Right cardiac atrium (tissue), 5 donors: Measurements from ENCODE around the gene KCNQ1. TPM values are rescaled to one million over a fixed set of nuclear protein-coding genes. Genes with fewer than 3 reads are reported as not detected.
A peak's percentile ranks its signal among the peaks of the same experiment; 100 is the strongest.

Experiments used
- ATAC-seq, 2 donors: fragments of 200-7000 bp; cut with Tn5 transposase; one replicate each; pipeline versions ENCODE4 v1.8.0 to v1.9.1; 2020; ENCODE audit warnings: moderate library complexity in 2 of 2, mild to moderate bottlenecking in 1 of 2
- DNase-seq, 3 donors: peaks; one replicate each; pipeline ENCODE4 v3.0.0-alpha.2; 2020
- H3K27ac ChIP-seq: one replicate; pipeline ENCODE4 v1.5.1; 2013; ENCODE audit warnings: mild to moderate bottlenecking, low read length, control low read depth, moderate library complexity
- H3K27me3 ChIP-seq: one replicate; pipeline ENCODE4 v1.6.1; 2013; ENCODE audit not compliant: control insufficient read depth, insufficient read depth
- H3K4me1 ChIP-seq: one replicate; pipeline ENCODE4 v1.6.1; 2013; ENCODE audit warnings: low read length; ENCODE audit not compliant: control insufficient read depth, insufficient read depth
- H3K4me3 ChIP-seq: one replicate; pipeline ENCODE4 v1.5.1; 2013; ENCODE audit warnings: low read length, control low read depth
- H3K9me3 ChIP-seq: one replicate; pipeline ENCODE4 v1.6.1; 2013; ENCODE audit warnings: low read length; ENCODE audit not compliant: control insufficient read depth
- WGBS: extraction: QIAGEN DNeasy Blood & Tissue Kit; methylation state at CpG from one replicate; pipeline ENCODE4 v1.1.7; 2013; 5-methylcytosine and 5-hydroxymethylcytosine counted together
- intact Hi-C, 4 donors: fragments of 100-400 bp; cut with DNase I; formaldehyde crosslinking; loops; one replicate each; pipeline versions ENCODE4 v1.11.0 to v1.14.0; 2022 to 2023
- polyA plus RNA-seq: library from polyadenylated mRNA; stranded (reverse); fragments of 200-250 nt; gene quantifications from one replicate; pipeline ENCODE4 v1.2.3, GENCODE V29; 2013
- total RNA-seq, 4 donors: library from RNA; stranded (reverse); fragmentation: NEBNext Ultra II Directional; extraction: Animal tissue kit (Norgen Biotek cat#: 25700); gene quantifications; one replicate each; pipeline ENCODE4 v1.2.1, GENCODE V29; 2021
- donor health status: healthy with polysubstance abuse.
- donor health status: DM: no; HTN: yes; CAD: no.
- donor health status: DM: no; HTN: no; CAD: no.
- donor health status: DM: no; HTN: yes; CAD: no; lungs with severe emphysema.
- donor health status: DM: yes; HTN: yes; CAD: no.

The KCNQ1 gene
- total and polyA plus RNA-seq, 5 donors = 36.4 to 46.8 (median 37.7) TPM

DNA sequence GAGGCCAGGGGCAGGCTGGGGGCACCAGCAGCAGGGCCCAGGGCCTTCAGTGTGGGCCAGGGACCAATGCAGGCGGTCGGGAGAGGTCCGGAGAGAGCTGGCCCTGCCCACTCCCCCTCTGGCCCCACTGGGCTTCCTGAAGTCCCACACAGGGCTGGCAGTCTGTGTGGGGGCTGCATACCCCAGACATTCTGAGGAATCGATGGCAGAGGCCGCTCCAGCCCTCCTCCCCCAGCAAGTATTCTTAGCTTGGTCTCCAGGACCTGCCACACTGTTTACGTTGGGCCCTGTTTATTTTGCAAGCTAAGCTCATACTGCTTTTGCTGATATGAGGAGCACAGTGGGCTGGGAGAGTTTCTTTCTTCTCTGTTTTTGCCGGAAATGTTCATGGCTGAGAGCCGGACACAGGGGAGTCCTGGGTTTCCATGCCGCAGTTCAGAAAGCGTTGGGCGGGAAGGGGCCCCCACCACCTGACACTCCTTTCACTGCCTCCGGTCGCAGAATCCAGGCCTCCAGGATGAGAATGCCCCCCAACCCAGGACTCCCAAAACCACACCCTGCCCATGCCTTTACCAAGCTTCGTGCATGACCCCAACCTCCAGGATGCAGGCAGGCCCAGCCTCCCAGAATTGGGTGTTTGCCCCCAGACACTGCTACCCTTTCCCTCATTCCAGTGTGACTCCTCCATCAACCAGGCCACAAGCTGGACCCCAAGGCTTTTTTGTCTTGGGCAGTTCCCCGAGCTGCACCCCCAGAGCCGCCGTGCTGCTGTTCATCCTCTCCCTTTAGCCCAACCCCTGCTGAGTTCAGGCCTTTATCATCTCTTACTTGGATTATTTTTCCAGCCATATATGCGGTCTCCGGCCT is 336.8 kb downstream of the KCNQ1 start:
- peak in 1 of 2 donors; percentile 3 for ATAC-seq
- Histone ChIP-seq H3K27me3 (no peaks in the 10 kb centered on the region), H3K4me1 (peaks cover 19% of the 10 kb centered on the region), H3K4me3 (no peak overlapping the region), H3K27ac (peak overlapping the region; percentile 75), H3K9me3 (no peaks in the 10 kb centered on the region)
- intact Hi-C loops = no loop called here
- WGBS = 67% methylated on average over 19 of the region's 19 CpGs
- DNase-seq = peak in 1 of 3 donors; percentile 51

DNA sequence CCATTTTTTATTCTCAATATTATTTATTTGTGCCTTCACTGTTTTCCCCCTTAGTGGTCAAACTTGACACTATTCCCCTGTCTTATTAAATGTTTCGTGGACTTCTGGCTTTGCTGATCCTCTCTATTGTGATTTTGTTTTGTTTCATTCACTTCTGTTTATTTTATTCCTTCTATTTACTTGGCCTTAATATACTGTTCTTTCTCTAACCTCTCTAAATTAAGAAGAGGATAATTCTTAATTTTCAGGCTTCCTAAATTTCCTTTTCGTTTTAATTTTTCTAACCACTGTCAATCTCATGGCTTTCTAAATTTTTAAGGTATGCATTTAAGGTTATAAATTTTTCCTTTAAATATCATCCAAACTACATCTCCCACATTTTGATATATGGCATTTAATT is 338.0 kb downstream of the KCNQ1 start:
- no peak overlapping the region for H3K27ac ChIP-seq
- no peaks in the 10 kb centered on the region for H3K9me3 ChIP-seq
- intact Hi-C loops = no loop called here
- no peak for DNase-seq
- no peak for ATAC-seq
- H3K4me3 ChIP-seq = no peak overlapping the region
- H3K4me1 ChIP-seq = peaks cover 19% of the 10 kb centered on the region
- 95% methylated on average over 2 of the region's 2 CpGs for WGBS
- no peaks in the 10 kb centered on the region for H3K27me3 ChIP-seq

DNA sequence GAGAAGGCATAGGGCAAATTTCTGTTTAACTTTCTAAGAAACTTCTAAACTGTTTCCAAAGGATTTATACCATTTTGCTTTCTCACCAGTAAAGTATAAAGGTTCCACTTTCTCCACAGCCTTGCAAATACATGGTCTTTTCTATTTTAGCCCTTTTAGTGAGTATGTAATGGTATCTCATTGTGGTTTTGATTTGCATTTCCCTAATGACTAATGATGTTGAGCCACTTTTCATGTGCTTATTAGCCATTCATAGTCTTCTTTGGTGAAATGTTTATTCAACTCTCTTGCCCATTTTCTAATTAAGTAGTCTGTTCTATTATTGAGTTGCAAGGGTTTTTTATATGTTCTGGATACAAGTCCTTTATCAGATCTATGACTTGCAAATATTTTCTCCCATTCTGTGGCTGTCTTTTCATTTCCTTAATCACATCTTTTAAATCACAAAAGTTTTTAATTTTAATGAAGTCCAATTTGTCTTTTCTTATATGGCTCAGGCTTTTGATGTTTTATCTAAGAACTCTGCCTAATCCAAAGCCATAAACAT is 338.8 kb downstream of the KCNQ1 start:
- Histone ChIP-seq H3K27me3 (no peaks in the 10 kb centered on the region), H3K4me3 (no peak overlapping the region), H3K9me3 (no peaks in the 10 kb centered on the region), H3K27ac (no peak overlapping the region), H3K4me1 (peaks cover 16% of the 10 kb centered on the region)
- intact Hi-C loops = no loop called here
- no peak for DNase-seq
- no peak for ATAC-seq

DNA sequence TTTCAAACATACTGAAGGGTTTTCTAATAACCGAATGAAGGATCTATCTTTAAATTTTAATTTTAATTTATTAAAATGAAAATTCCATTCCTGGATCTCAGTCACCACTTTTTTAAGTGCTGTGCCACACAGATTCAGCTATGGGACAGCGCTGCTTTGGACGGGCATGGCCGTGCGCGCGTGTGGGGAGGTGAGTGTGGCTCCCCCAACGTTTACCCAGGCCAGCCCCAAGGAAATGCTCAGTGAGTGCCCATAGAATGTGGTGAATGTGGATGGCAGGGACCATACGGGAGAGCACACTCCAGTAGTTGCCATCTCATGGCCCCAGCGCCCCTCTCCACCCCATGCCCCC is 343.0 kb downstream of the KCNQ1 start:
- peak in 1 of 3 donors; percentile 14 for DNase-seq
- no peaks in the 10 kb centered on the region for H3K4me1 ChIP-seq
- no peaks in the 10 kb centered on the region for H3K27me3 ChIP-seq
- H3K9me3 ChIP-seq = no peaks in the 10 kb centered on the region
- WGBS = 90% methylated on average over 10 of the region's 10 CpGs
- no peak overlapping the region for H3K27ac ChIP-seq
- intact Hi-C loops = no loop called here
- ATAC-seq = no peak
- no peak overlapping the region for H3K4me3 ChIP-seq

DNA sequence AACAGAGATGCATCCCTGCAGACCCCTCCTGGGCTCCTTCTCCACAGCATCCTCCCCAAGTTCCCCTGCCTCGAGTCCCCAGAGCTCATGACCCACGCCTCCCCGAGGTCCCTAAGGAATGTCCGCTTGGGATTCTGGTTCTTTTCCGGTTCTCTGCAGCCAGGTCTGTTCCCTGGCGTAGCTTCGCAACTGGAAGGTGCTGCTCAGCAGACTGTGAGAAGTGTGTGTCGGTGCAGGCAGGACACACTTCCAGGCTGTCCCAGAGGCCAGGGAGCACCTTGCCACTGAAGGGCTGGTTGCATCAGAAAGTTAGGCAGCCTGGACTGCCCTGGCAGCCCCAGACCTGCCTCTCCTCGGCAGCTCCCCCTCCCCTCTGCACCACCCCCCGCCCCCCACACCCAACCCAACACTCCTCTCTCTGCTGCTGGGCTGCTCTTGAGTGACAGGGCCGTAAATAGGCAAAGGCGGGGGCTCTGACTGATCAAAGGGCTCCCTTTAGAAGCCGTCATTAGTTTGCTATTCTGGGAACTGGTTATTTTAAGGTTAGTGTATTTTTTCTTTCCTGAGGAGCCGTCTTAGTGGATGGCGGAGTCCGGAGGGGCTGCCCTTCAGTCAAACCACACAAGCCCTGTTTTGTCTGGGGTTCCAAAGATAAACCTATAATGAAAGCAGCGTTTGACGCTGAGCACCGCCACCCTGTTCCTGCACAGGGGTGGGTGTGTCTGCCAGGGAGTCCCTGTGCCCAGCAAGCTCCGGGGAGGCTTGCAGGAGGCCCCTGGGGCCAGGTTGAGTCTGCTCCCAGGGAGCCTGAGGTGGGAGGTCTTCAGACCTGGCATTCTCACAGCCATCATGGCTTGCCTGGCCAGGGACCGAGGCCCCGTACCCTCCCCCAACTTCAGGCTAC is 343.6 kb downstream of the KCNQ1 start:
- no peak overlapping the region for H3K27ac ChIP-seq
- intact Hi-C loops = no loop called here

DNA sequence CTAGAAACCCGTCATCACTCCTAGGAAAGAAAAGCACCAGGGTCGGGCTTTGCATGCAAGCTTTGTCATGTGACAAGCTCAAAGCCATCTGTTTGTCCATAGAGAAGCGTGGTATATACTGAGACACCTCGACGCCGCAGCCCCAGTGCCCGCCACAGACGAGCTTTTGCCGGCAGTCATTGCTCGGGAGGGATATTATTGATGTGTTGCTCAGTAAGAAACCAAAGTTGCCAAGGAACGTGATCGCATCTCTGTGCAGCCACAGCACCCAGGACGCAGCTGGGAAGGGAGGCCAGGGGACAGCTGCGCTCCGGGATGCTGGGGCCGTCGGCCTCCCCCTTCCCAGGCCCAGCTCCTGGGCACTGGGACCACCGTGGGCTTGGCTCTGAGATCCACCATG is 344.5 kb downstream of the KCNQ1 start:
- DNase-seq = peak in 2 of 3 donors; percentile 2 to 19
- H3K4me1 ChIP-seq = no peaks in the 10 kb centered on the region
- intact Hi-C loops = no loop called here
- no peak for ATAC-seq
- no peak overlapping the region for H3K4me3 ChIP-seq
- H3K27ac ChIP-seq = no peak overlapping the region
- no peaks in the 10 kb centered on the region for H3K27me3 ChIP-seq
- WGBS = 86% methylated on average over 18 of the region's 18 CpGs
- H3K9me3 ChIP-seq = no peaks in the 10 kb centered on the region

More for the DNA sequence above, 343.6 kb downstream of the KCNQ1 start:
- no peak overlapping the region for H3K4me3 ChIP-seq
- ATAC-seq (peak; percentile 30), DNase-seq (peak in 2 of 3 donors; percentile 12 to 37)
- H3K4me1 ChIP-seq = no peaks in the 10 kb centered on the region
- 57% methylated on average over 22 of the region's 22 CpGs for WGBS
- H3K27me3 ChIP-seq = no peaks in the 10 kb centered on the region
- no peaks in the 10 kb centered on the region for H3K9me3 ChIP-seq

DNA sequence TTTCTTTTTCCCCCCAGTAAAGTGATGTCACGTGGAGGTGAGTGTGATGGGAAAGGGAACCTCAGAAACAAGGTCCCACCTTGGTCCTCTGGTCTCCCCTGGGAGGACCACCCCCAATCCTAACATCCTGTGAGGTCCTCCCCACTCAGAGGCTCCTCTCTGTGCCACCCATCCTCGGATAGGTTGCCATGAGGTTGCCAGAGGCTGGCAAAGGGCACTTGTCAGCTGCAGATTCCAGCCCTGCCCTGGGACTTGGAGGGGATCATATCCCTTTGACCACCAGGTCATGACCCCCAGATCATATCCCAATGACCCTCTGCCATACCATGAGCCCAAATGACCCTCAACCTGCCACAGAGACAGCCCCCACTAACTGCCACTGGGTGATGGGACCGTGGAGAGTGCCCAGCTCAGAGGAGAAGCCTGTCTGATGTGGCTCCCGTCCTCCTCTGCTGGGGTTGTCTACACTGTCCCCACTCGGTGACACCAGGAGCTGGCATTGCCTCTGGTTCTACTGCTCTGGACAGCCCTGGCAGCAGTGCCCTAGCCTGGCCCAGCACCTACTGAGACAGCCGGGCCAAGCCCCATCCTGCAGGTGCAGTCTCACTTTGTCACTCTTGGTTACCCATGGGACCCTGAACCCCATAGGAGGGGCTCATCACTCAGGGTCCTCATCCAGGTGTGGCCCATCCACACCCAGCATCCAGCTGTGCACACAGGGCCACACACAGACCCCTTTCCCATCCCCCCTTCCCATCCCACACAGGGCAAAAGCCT is 345.2 kb downstream of the KCNQ1 start:
- Histone ChIP-seq H3K27ac (no peak overlapping the region), H3K9me3 (no peaks in the 10 kb centered on the region), H3K27me3 (no peaks in the 10 kb centered on the region), H3K4me3 (no peak overlapping the region), H3K4me1 (no peaks in the 10 kb centered on the region)
- peak; percentile 6 to 33 (median 33) for DNase-seq
- intact Hi-C loops = no loop called here
- 97% methylated on average over 6 of the region's 6 CpGs for WGBS
- ATAC-seq = no peak

DNA sequence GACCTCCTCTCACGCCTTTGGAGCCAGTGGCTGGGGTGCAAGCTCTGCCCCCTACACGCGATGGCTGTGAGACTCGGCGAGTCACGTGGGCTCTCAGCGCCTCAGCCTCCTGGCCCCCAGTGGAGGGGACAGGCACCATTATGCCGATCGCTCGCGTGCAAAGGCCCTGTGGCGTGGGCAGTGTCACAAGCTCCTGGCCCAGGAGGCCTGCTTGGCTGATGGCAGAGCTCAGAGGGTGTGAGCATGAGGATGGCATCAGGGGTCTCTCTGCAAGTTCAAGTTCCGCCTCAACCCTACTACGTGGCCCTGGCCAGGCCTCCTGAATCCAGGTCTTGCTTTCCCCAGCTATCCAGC is 345.7 kb downstream of the KCNQ1 start:
- Histone ChIP-seq H3K27ac (no peak overlapping the region), H3K9me3 (no peaks in the 10 kb centered on the region), H3K4me3 (no peak overlapping the region), H3K4me1 (no peaks in the 10 kb centered on the region), H3K27me3 (no peaks in the 10 kb centered on the region)
- whole genome bisulfite sequencing = 97% methylated on average over 14 of the region's 14 CpGs
- DNase-seq (peak in 2 of 3 donors; percentile 14 to 47), ATAC-seq (no peak)
- intact Hi-C loops = no loop called here

DNA sequence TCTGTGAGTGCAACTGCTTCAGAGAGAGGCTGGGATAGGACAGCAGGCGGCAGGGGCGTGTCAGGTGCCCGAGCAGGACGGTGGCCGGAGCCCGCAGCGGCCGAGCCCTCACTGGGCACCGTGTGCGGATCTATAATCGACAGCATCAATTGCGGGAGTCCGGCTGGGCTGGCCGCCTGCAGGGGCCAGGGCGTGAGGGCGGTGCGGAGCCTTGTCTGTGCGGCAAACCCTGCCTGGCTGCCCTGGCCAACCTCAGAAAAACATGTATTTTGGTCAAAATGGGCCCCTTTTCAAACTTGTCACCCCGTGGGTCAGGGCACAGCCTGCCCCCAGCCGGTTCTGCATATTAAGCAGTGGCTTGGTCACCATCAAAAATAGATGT is 346.3 kb downstream of the KCNQ1 start:
- Histone ChIP-seq H3K9me3 (no peaks in the 10 kb centered on the region), H3K4me3 (peak overlapping the region; percentile 38), H3K27ac (no peak overlapping the region), H3K4me1 (no peaks in the 10 kb centered on the region), H3K27me3 (no peaks in the 10 kb centered on the region)
- DNase-seq (peak; percentile 9 to 43 (median 34)), ATAC-seq (peak in 1 of 2 donors; percentile 2)
- intact Hi-C loops = no loop called here
- WGBS = 72% methylated on average over 20 of the region's 20 CpGs

DNA sequence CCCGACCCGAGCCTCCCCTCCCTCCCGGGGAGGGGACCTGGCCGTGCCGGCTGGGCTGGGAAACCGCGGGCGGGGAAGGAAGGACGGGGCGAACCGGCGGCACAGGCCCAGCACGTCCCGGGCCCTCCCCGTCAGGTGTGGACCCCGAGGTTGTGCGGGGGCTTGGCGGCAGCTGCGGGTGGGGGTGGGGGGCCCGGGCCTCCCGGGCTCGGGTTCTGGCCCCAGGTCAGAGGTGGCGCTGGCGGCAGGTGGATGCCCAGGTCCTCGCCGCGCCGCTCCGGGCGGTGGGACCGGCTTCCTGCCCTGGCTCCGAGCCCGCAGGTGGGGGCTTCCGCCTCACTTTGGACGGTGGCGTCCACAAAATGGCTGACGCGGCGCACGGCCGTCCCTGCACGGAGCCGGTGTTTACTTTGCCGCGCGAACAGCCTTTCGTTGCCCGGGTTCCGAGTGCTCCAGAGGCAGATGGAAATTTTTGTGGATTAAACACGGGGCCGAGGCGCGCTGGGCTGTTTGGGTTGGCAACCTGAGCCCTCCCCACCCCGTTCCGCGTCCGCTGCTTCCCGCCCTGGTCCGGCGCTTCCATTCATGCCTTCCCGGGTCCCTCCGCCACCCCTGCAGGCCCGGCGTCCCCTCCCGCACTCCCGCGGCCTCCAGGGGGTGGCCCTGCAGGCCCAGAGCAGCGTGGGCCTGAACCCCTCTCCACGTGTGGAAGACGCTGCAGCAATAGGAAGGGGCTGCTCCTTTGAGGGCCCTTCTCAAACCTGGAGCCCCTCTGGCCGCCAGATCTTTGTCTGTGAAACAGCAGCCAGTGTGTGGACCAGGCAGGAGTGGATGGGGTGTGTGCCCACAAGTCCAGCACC is 346.9 kb downstream of the KCNQ1 start:
- no peaks in the 10 kb centered on the region for H3K9me3 ChIP-seq
- H3K27me3 ChIP-seq = no peaks in the 10 kb centered on the region
- no peak overlapping the region for H3K27ac ChIP-seq
- ATAC-seq (peak; percentile 32 to 84), DNase-seq (peak; percentile 71 to 85 (median 76))
- no peaks in the 10 kb centered on the region for H3K4me1 ChIP-seq
- peak overlapping the region; percentile 38 for H3K4me3 ChIP-seq
- intact Hi-C loops = no loop called here
- WGBS = 18% methylated on average over 71 of the region's 71 CpGs
